Smooth muscle cell (in vitro differentiated cells): Measurements from ENCODE around the gene MINDY4. TPM values are rescaled to one million over a fixed set of nuclear protein-coding genes. Genes with fewer than 3 reads are reported as not detected.

Experiments used
- DNase-seq: peaks from one replicate; lab custom pipeline; 2025; ENCODE audit not compliant: unreplicated experiment; lab: John Stamatoyannopoulos, UW
- H2AFZ ChIP-seq: fragments of 200-600 bp; sonication (generic); 2 replicates; pipeline ENCODE4 v1.6.0; 2016; ENCODE audit warnings: antibody characterized with exemption, low read depth, mild to moderate bottlenecking
- H3F3A ChIP-seq: fragments of 200-600 bp; sonication (generic); 2 replicates; pipeline ENCODE4 v1.6.0; 2017; ENCODE audit warnings: antibody characterized with exemption, low read depth
- H3K27ac ChIP-seq: fragments of 200-600 bp; sonication (generic); 2 replicates; pipeline ENCODE4 v1.5.1; 2016; ENCODE audit warnings: low read depth, mild to moderate bottlenecking
- H3K27me3 ChIP-seq: fragments of 200-600 bp; sonication (generic); 2 replicates; pipeline ENCODE4 v1.6.1; 2016; ENCODE audit warnings: low read depth, mild to moderate bottlenecking
- H3K36me3 ChIP-seq: fragments of 200-600 bp; sonication (generic); 2 replicates; pipeline ENCODE4 v1.5.1; 2016; ENCODE audit warnings: low read depth
- H3K4me1 ChIP-seq: fragments of 200-600 bp; sonication (generic); 2 replicates; pipeline ENCODE4 v1.5.1; 2016; ENCODE audit warnings: low read depth
- H3K4me2 ChIP-seq: fragments of 200-600 bp; sonication (generic); 2 replicates; pipeline ENCODE4 v1.6.0; 2016; ENCODE audit warnings: mild to moderate bottlenecking
- H3K4me3 ChIP-seq: fragments of 200-600 bp; sonication (generic); 2 replicates; pipeline ENCODE4 v1.5.1; 2016; ENCODE audit warnings: mild to moderate bottlenecking
- H3K79me2 ChIP-seq: fragments of 200-600 bp; sonication (generic); 2 replicates; pipeline ENCODE4 v1.6.0; 2016; ENCODE audit warnings: low read depth, mild to moderate bottlenecking
- H3K9ac ChIP-seq: fragments of 200-600 bp; sonication (generic); 2 replicates; pipeline ENCODE4 v1.6.0; 2016; ENCODE audit warnings: low read depth
- H3K9me3 ChIP-seq: fragments of 200-600 bp; sonication (generic); replicated peaks from 2 replicates; pipeline ENCODE4 v1.5.1; 2016; ENCODE audit warnings: low read depth
- H4K20me1 ChIP-seq: fragments of 200-600 bp; sonication (generic); 2 replicates; pipeline ENCODE4 v1.6.0; 2016; ENCODE audit warnings: low read depth
- WGBS: methylation state at CpG from one replicate; pipeline ENCODE4 v1.1.7; 2016; ENCODE audit warnings: low lambda C conversion rate; 5-methylcytosine and 5-hydroxymethylcytosine counted together
- polyA plus RNA-seq: library from polyadenylated mRNA; unstranded; fragments of >200 nt; fragmentation: Nextera tagmentation; extraction: Ambion mirVana; gene quantifications from 2 replicates; pipeline ENCODE4 v1.2.1, GENCODE V29; 2016
- total RNA-seq: library from RNA; depleted of rRNA; stranded (reverse); fragments of >200 nt; gene quantifications from 2 replicates; pipeline ENCODE4 v1.2.3, GENCODE V29; 2014
- TF ChIP-seq, protein P1 (sequence below): fragments of 200-600 bp; sonication (generic); IDR thresholded peaks from 2 replicates; pipeline ENCODE4 v1.5.1; 2017; ENCODE audit warnings: borderline replicate concordance, mild to moderate bottlenecking, antibody characterized with exemption; ENCODE audit not compliant: insufficient read depth, poor library complexity, severe bottlenecking

The MINDY4 gene
- total and polyA plus RNA-seq, 2 experiments from 2014 or later = 4.9 to 5.3 TPM

GRCh38 chr7:30731581-30731980 lies 39.6 kb upstream of the MINDY4 start:
- Histone ChIP-seq H3K4me3 (no peak overlapping the region), H3K4me2 (no peak overlapping the region), H3K9ac (no peak overlapping the region), H3K36me3 (no peaks in the 10 kb centered on the region), H3K9me3 (no peaks in the 10 kb centered on the region), H3K4me1 (no peaks in the 10 kb centered on the region), H3K27ac (no peak overlapping the region), H4K20me1 (no peaks in the 10 kb centered on the region), H2AFZ (no peak overlapping the region), H3K79me2 (no peaks in the 10 kb centered on the region), H3F3A (no peaks in the 10 kb centered on the region), H3K27me3 (no peaks in the 10 kb centered on the region)
- TF ChIP-seq, protein P1, sequence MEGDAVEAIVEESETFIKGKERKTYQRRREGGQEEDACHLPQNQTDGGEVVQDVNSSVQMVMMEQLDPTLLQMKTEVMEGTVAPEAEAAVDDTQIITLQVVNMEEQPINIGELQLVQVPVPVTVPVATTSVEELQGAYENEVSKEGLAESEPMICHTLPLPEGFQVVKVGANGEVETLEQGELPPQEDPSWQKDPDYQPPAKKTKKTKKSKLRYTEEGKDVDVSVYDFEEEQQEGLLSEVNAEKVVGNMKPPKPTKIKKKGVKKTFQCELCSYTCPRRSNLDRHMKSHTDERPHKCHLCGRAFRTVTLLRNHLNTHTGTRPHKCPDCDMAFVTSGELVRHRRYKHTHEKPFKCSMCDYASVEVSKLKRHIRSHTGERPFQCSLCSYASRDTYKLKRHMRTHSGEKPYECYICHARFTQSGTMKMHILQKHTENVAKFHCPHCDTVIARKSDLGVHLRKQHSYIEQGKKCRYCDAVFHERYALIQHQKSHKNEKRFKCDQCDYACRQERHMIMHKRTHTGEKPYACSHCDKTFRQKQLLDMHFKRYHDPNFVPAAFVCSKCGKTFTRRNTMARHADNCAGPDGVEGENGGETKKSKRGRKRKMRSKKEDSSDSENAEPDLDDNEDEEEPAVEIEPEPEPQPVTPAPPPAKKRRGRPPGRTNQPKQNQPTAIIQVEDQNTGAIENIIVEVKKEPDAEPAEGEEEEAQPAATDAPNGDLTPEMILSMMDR = no peak
- 62% methylated on average over 11 of the region's 11 CpGs for WGBS
- no peak for DNase-seq

- TF ChIP-seq, protein P1 = no peak
- Histone ChIP-seq H3K9ac (no peak overlapping the region), H2AFZ (no peak overlapping the region), H4K20me1 (no peaks in the 10 kb centered on the region), H3K36me3 (no peaks in the 10 kb centered on the region), H3K79me2 (no peaks in the 10 kb centered on the region), H3K4me3 (no peak overlapping the region), H3K4me2 (no peak overlapping the region), H3K27ac (no peak overlapping the region), H3F3A (no peaks in the 10 kb centered on the region), H3K4me1 (no peaks in the 10 kb centered on the region), H3K27me3 (no peaks in the 10 kb centered on the region), H3K9me3 (no peaks in the 10 kb centered on the region)
- 92% methylated on average over 12 of the region's 12 CpGs for WGBS
- no peak for DNase-seq
Observed at GRCh38 chr7:30732606-30733005, 38.6 kb upstream of the MINDY4 start.

GRCh38 chr7:30733216-30733615 lies 38.0 kb upstream of the MINDY4 start:
- H3F3A ChIP-seq = no peaks in the 10 kb centered on the region
- DNase-seq = no peak
- H3K4me1 ChIP-seq = no peaks in the 10 kb centered on the region
- no peaks in the 10 kb centered on the region for H3K27me3 ChIP-seq
- H3K36me3 ChIP-seq = no peaks in the 10 kb centered on the region
- TF ChIP-seq, protein P1 = no peak
- no peak overlapping the region for H3K4me2 ChIP-seq
- H2AFZ ChIP-seq = no peak overlapping the region
- no peak overlapping the region for H3K27ac ChIP-seq
- no peak overlapping the region for H3K9ac ChIP-seq
- no peaks in the 10 kb centered on the region for H3K79me2 ChIP-seq
- no peaks in the 10 kb centered on the region for H4K20me1 ChIP-seq
- no peaks in the 10 kb centered on the region for H3K9me3 ChIP-seq
- 97% methylated on average over 6 of the region's 6 CpGs for WGBS
- no peak overlapping the region for H3K4me3 ChIP-seq

GRCh38 chr7:30733691-30734090 lies 37.5 kb upstream of the MINDY4 start:
- H3K36me3 ChIP-seq = no peaks in the 10 kb centered on the region
- no peaks in the 10 kb centered on the region for H3F3A ChIP-seq
- 91% methylated on average over 11 of the region's 11 CpGs for WGBS
- H3K4me2 ChIP-seq = no peak overlapping the region
- H3K9ac ChIP-seq = no peak overlapping the region
- no peaks in the 10 kb centered on the region for H3K9me3 ChIP-seq
- H3K27ac ChIP-seq = no peak overlapping the region
- no peak overlapping the region for H2AFZ ChIP-seq
- H3K4me1 ChIP-seq = no peaks in the 10 kb centered on the region
- no peak for DNase-seq
- no peaks in the 10 kb centered on the region for H3K79me2 ChIP-seq
- H4K20me1 ChIP-seq = no peaks in the 10 kb centered on the region
- no peaks in the 10 kb centered on the region for H3K27me3 ChIP-seq
- TF ChIP-seq, protein P1 = no peak
- no peak overlapping the region for H3K4me3 ChIP-seq
